Prostate gland (tissue), 1 donor: ENCODE data around the gene LYG2.

ENCODE experiments used
- POLR2A ChIP-seq: fragments of 450-650 bp; IDR thresholded peaks from one replicate; pipeline ENCODE4 v1.6.1; 2016; ENCODE audit warnings: antibody characterized with exemption, mild to moderate bottlenecking
- POLR2AphosphoS5 ChIP-seq: sonication (generic); formaldehyde crosslinking; IDR thresholded peaks from one replicate; pipeline ENCODE4 v1.6.1; 2017; ENCODE audit warnings: antibody characterized with exemption

DNA sequence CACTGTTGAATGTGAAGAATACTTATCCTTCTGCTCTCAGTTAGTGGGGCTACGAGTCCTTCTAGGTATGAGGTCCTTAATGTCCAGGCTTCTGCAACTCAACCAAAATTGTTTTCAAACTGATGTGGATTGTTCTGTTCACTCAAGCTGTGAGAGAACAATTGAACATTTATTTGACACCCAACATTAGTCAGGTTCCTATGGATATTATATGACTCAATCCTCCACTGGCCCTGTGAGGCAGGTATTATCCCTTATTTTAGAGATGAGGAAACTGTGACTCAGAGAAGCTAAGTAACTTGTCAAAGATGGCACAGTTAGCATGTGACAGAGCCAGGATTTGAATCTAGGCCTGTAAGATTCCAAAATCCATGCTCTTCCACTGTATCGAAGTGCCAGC, 1.2 kb upstream of the LYG2 start:
- no peak for TF ChIP-seq POLR2AphosphoS5
- no peak for TF ChIP-seq POLR2A
